Adrenal gland (tissue), 12 donors: ENCODE data around the gene HLA-C. TPM values are rescaled to one million over a fixed set of nuclear protein-coding genes. Genes with fewer than 3 reads are reported as not detected.
"Not testable (repeated sequence)": the region's sequence is repeated elsewhere in the genome, so short reads cannot be mapped to it uniquely, and the experiment has no call there.

Source experiments
- DNase-seq, 7 donors: peaks; one replicate each; pipeline ENCODE4 v3.0.0-alpha.2; 2019 to 2020
- H3K27ac ChIP-seq, 5 donors: fragments of 200-600 bp; sonication (generic) in 4 of 5; 1 replicate in 3 of 5; 2 replicates in 2 of 5; pipeline versions ENCODE4 v1.5.1 to v1.8.0; 2016 to 2020; ENCODE audit warnings: mild to moderate bottlenecking in 1 of 5
- H3K27me3 ChIP-seq: fragments of 200-600 bp; 2 replicates; pipeline ENCODE4 v1.8.0; 2021
- H3K36me3 ChIP-seq, 2 donors: fragments of 200-600 bp; replicated peaks in 1 of 2; 1 replicate in 1 of 2; 2 replicates in 1 of 2; pipeline versions ENCODE4 v1.5.1 to v1.8.0; 2018 to 2022
- H3K4me1 ChIP-seq, 2 donors: fragments of 200-600 bp; replicated peaks in 1 of 2; 1 replicate in 1 of 2; 2 replicates in 1 of 2; pipeline versions ENCODE4 v1.5.1 to v1.8.0; 2018 to 2021
- H3K4me3 ChIP-seq, 4 donors: fragments of 200-600 bp; sonication (generic) in 3 of 4; one replicate each; pipeline ENCODE4 v1.5.1; 2016 to 2018
- H3K9me3 ChIP-seq, 3 donors: fragments of 200-600 bp; sonication (generic) in 1 of 3; replicated peaks in 1 of 3; 1 replicate in 2 of 3; 2 replicates in 1 of 3; pipeline versions ENCODE4 v1.5.1 to v1.8.0; 2016 to 2021
- CTCF ChIP-seq, 6 experiments: fragments of 450-650 bp in 4 of 6; fragments of 200-600 bp in 2 of 6; sonication (generic) in 1 of 6; IDR thresholded peaks; 1 replicate in 5 of 6; 2 replicates in 1 of 6; pipeline versions ENCODE4 v1.5.1 to v1.8.0; 2016 to 2021; ENCODE audit warnings: antibody characterized with exemption in 6 of 6, mild to moderate bottlenecking in 2 of 6, moderate library complexity in 1 of 6
- POLR2A ChIP-seq, 2 donors: fragments of 450-650 bp; IDR thresholded peaks; one replicate each; pipeline ENCODE4 v1.6.1; 2017; ENCODE audit warnings: antibody characterized with exemption in 2 of 2, mild to moderate bottlenecking in 2 of 2, moderate library complexity in 1 of 2
- WGBS, 4 donors: extraction: QIAGEN DNeasy Blood & Tissue Kit in 2 of 4; methylation state at CpG; one replicate each; pipeline versions ENCODE4 v1.1.5 to v1.1.7; 2013 to 2017; 5-methylcytosine and 5-hydroxymethylcytosine counted together
- intact Hi-C, 2 donors: fragments of 100-400 bp; cut with DNase I; formaldehyde crosslinking; loops; one replicate each; pipeline versions ENCODE4 v1.14.1 to v1.15.0; 2022 to 2023
- polyA plus RNA-seq, 3 donors: library from polyadenylated mRNA; stranded (reverse); fragments of 200-250 nt in 2 of 3; fragments of 350-450 nt in 1 of 3; fragmentation: Illumina TruSeq in 1 of 3; extraction: RNeasy Lipid Tissue Mini Kit (QIAGEN cat#74804) in 1 of 3; gene quantifications; one replicate each; pipeline ENCODE4 v1.2.3, GENCODE V29; 2013 to 2014
- total RNA-seq, 9 donors: library from RNA; depleted of rRNA in 4 of 9; stranded (reverse); fragments of >200 nt in 4 of 9; fragments of 120-200 nt in 1 of 9; fragmentation: NEBNext Ultra II Directional in 1 of 9; extraction: Animal tissue kit (Norgen Biotek cat#: 25700) in 1 of 9; gene quantifications; one replicate each; pipeline versions ENCODE4 v1.1.0 to v1.2.4, GENCODE V29; 2013 to 2023
- donor health status: healthy with polysubstance abuse.
- donor health status: Bipolar disorder and iron deficiency.
- donor health status: DM: yes; HTN: yes; CAD: no.
- donor health status: DM: no; HTN: no; CAD: no.
- donor health status: DM: no; HTN: no; CAD: no.
- donor health status: DM: yes; HTN: yes; CAD: no.

The HLA-C gene
- total and polyA plus RNA-seq, 12 donors, result 157 to 1,851 (median 548) TPM

DNA sequence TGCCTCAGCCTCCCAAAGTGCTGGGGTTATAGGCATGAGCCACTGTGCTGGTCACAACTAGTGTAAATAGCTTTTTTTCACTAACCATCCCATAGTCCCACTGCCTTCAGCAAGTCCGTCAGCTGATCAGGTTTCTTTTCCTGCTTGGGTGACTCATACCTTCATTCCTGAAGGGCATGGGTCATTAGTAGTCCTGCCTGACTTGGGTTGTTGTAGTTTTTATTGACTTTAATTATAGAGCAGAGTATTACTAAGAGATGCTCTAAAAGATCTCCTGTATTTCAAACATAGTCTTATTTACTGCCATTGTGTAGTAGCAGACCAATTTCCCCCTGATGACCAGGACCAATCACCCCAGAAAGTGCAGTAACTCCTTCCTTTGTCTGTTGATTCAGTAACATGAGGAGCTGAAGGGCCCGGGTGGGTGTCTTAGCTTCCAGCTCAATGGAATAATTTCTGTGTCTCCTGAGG, 25.8 kb downstream of the HLA-C start:
- Histone ChIP-seq H3K4me3 (no peak overlapping the region), H3K27ac (no peak overlapping the region), H3K4me1 (no peaks in the 10 kb centered on the region), H3K27me3 (peaks cover 5% of the 10 kb centered on the region), H3K36me3 (no peaks in the 10 kb centered on the region), H3K9me3 (no peaks in the 10 kb centered on the region)
- DNase-seq, result no peak
- 28 to 52% (median 46%) methylated on average over 2 of the region's 2 CpGs for WGBS, 4 donors
- intact Hi-C loops, result no loop called here
- TF ChIP-seq CTCF (IDR thresholded peaks at IDR 0.05), result no peak
- TF ChIP-seq POLR2A (IDR thresholded peaks at IDR 0.05), result no peak

DNA sequence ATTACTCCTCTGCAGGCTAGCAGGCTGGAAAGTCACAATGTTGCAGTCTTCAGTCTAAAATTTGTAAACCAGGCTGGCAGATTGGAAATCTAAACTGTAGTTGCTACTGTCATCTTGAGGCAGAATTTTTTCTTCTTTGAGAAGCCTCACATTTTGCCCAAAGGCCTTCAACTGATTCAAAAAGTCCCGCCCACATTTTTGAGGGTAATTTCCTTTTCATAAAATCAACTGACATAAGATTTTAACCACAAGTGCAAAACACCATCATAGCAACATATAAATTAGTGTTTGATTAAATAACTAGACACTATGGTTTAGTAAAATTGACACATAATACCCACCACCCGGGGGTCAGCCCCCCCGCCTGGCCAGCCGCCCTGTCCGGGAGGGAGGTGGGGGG, 28.4 kb downstream of the HLA-C start:
- Histone ChIP-seq H3K4me3 (no peak overlapping the region), H3K27me3 (peaks cover 5% of the 10 kb centered on the region), H3K36me3 (no peaks in the 10 kb centered on the region), H3K9me3 (no peaks in the 10 kb centered on the region), H3K27ac (no peak overlapping the region), H3K4me1 (no peaks in the 10 kb centered on the region)
- 24 to 85% (median 69%) methylated on average over 1 to 3 of the region's 5 CpGs for WGBS, 4 donors
- DNase-seq, result no peak
- intact Hi-C loops, result no loop called here
- TF ChIP-seq CTCF (IDR thresholded peaks at IDR 0.05) (no peak), POLR2A (IDR thresholded peaks at IDR 0.05) (no peak)

DNA sequence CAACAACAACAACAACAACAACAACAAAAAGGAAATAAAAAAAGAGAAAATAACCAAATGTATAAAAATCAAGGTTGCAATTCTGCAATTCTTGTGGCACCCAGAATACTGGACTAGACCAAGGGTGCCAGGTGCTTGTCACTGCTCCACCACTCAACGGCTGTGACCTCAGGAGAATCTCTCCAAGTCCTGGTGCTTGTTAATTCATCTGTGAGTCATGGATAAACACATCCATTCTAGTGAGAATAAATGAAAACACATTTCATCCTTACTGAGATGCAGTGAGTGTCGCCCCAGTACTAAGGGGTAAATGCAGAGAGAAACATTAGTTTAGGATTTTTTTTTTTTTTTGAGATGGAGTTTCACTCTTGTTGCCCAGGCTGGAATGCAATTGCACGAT, 32.0 kb downstream of the HLA-C start:
- Histone ChIP-seq H3K27me3 (no peaks in the 10 kb centered on the region), H3K9me3 (no peaks in the 10 kb centered on the region), H3K4me1 (no peaks in the 10 kb centered on the region), H3K4me3 (no peak overlapping the region), H3K36me3 (no peaks in the 10 kb centered on the region), H3K27ac (no peak overlapping the region)
- DNase-seq, result no peak
- 20 to 58% (median 30%) methylated on average over 3 of the region's 3 CpGs for WGBS, 4 donors
- intact Hi-C loops, result no loop called here
- TF ChIP-seq CTCF (IDR thresholded peaks at IDR 0.05) (no peak), POLR2A (IDR thresholded peaks at IDR 0.05) (no peak)

DNA sequence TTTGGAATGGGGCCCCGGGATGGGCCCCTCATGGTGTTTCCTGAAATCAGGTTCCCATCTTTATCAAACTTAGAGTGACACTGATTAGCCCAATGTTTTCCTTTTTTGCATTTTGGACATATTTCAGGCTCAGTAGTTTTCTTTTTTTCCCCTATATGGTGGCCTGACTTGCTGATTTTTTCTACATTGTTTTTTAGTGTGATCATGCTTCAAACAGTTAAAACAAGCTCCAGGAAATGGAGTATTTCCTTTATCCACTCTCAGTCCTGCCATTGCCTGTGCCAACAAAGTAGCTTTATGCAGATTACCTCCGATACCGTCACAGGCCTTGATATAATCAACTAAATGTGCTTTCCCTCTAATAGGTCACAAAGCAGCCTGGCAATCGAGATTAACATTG, 37.8 kb downstream of the HLA-C start:
- H3K36me3 ChIP-seq, H3K9me3 ChIP-seq, H3K4me3 ChIP-seq, H3K4me1 ChIP-seq, H3K27ac ChIP-seq, DNase-seq, H3K27me3 ChIP-seq, intact Hi-C loops: not testable (repeated sequence)
- WGBS, 4 donors, result 35 to 52% (median 38%) methylated on average over 4 of the region's 4 CpGs

- TF ChIP-seq POLR2A (IDR thresholded peaks at IDR 0.05), result no peak
- no peak for TF ChIP-seq CTCF (IDR thresholded peaks at IDR 0.05)
- intact Hi-C loops, result no loop called here
These were observed 43.4 kb downstream of the HLA-C start for GRCh38 chr6:31228476-31228875.

More at GRCh38 chr6:31228476-31228875, 43.4 kb downstream of the HLA-C start:
- Histone ChIP-seq H3K9me3 (no peaks in the 10 kb centered on the region), H3K27ac (no peak overlapping the region), H3K27me3 (peaks cover 4% of the 10 kb centered on the region), H3K4me3 (no peak overlapping the region), H3K4me1 (no peaks in the 10 kb centered on the region), H3K36me3 (no peaks in the 10 kb centered on the region)
- no peak for DNase-seq
- WGBS, 4 donors, result 67 to 83% (median 69%) methylated on average over 6 of the region's 6 CpGs
